Suprapubic skin (tissue), 4 donors: ENCODE data around the gene SH3BP1.

Experiments used
- EP300 ChIP-seq: sonication (generic); formaldehyde crosslinking; IDR thresholded peaks from one replicate; pipeline ENCODE4 v1.6.1; 2017; ENCODE audit warnings: antibody characterized with exemption
- POLR2A ChIP-seq, 2 donors: fragments of 450-650 bp; IDR thresholded peaks; one replicate each; pipeline ENCODE4 v1.6.1; 2017; ENCODE audit warnings: antibody characterized with exemption in 2 of 2, mild to moderate bottlenecking in 2 of 2, moderate library complexity in 2 of 2
- POLR2AphosphoS5 ChIP-seq, 3 donors: sonication (generic); formaldehyde crosslinking; IDR thresholded peaks; one replicate each; pipeline ENCODE4 v1.6.1; 2017; ENCODE audit warnings: antibody characterized with exemption in 3 of 3
- TF ChIP-seq, protein P1 (sequence below), 2 donors: fragments of 200-600 bp in 1 of 2; fragments of 450-650 bp in 1 of 2; sonication (generic) in 1 of 2; IDR thresholded peaks; one replicate each; pipeline ENCODE4 v1.5.1; 2016 to 2019; ENCODE audit warnings: antibody characterized with exemption in 2 of 2, mild to moderate bottlenecking in 1 of 2, moderate library complexity in 1 of 2

DNA sequence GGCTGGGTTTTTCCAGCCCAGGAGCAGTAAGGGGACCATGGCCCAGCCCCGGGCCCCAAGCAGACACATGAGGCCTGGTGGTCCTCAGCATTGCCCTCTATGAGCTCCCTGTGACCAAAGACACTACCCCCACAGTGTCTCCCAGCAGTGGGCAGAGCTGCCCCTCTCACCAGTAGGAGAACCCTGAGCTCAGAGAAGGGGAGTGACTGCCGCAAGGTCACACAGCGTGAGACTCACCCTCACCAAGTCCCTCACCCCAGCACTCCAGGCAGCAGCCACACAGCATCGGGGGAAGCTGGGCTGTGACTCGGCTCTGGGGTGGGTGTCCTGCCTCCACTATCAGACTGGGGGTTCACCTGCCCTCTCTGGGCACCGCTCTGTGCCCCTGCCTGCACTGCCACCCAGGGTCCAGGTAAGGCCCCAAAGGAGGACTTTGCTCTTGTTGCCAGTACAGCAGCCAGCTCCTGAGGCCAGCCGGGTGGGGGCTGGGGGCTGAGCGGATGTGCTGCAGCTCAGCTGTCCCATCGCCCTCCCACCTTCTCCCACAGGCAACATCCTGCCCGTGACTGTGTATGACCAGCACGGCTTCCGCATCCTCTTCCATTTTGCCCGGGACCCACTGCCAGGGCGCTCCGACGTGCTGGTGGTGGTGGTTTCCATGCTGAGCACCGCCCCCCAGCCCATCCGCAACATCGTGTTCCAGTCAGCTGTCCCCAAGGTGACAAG, 7.9 kb upstream of the SH3BP1 start:
- TF ChIP-seq, protein P1, sequence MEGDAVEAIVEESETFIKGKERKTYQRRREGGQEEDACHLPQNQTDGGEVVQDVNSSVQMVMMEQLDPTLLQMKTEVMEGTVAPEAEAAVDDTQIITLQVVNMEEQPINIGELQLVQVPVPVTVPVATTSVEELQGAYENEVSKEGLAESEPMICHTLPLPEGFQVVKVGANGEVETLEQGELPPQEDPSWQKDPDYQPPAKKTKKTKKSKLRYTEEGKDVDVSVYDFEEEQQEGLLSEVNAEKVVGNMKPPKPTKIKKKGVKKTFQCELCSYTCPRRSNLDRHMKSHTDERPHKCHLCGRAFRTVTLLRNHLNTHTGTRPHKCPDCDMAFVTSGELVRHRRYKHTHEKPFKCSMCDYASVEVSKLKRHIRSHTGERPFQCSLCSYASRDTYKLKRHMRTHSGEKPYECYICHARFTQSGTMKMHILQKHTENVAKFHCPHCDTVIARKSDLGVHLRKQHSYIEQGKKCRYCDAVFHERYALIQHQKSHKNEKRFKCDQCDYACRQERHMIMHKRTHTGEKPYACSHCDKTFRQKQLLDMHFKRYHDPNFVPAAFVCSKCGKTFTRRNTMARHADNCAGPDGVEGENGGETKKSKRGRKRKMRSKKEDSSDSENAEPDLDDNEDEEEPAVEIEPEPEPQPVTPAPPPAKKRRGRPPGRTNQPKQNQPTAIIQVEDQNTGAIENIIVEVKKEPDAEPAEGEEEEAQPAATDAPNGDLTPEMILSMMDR (IDR thresholded peaks at IDR 0.05), result no peak
- TF ChIP-seq POLR2AphosphoS5 (IDR thresholded peaks at IDR 0.05) (no peak), POLR2A (IDR thresholded peaks at IDR 0.05) (no peak), EP300 (no peak)
